ENCODE data around the gene ACKR2.

DNA sequence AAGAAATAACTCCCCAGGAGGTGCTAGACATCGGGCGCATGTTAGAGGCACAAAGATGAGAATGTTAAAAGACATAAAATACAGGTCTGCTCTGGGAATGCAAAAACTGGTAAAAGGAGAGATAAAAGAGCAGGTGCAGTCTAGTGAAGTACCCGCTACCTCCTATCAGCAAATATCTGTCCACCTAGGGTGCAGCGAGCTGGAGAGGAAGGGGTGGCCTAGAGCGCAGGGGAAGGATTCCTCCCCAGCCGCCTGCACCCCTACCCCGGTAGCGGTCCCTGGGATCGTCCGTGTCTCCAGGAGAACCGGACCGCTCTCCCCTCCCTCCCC is 96.5 kb downstream of the ACKR2 start:
- TF ChIP-seq, protein P1, sequence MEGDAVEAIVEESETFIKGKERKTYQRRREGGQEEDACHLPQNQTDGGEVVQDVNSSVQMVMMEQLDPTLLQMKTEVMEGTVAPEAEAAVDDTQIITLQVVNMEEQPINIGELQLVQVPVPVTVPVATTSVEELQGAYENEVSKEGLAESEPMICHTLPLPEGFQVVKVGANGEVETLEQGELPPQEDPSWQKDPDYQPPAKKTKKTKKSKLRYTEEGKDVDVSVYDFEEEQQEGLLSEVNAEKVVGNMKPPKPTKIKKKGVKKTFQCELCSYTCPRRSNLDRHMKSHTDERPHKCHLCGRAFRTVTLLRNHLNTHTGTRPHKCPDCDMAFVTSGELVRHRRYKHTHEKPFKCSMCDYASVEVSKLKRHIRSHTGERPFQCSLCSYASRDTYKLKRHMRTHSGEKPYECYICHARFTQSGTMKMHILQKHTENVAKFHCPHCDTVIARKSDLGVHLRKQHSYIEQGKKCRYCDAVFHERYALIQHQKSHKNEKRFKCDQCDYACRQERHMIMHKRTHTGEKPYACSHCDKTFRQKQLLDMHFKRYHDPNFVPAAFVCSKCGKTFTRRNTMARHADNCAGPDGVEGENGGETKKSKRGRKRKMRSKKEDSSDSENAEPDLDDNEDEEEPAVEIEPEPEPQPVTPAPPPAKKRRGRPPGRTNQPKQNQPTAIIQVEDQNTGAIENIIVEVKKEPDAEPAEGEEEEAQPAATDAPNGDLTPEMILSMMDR (IDR thresholded peaks at IDR 0.05), result no peak
- TF ChIP-seq SOX15 (CRISPR knock-in tag; IDR thresholded peaks at IDR 0.05), result no peak
- TF ChIP-seq ZNF532 (CRISPR knock-in tag; IDR thresholded peaks at IDR 0.05; ENCODE audit: borderline replicate concordance), result no peak
- TF ChIP-seq NR1H2 (CRISPR knock-in tag; IDR thresholded peaks at IDR 0.05), result no peak
- TF ChIP-seq TP53 (CRISPR knock-in tag; IDR thresholded peaks at IDR 0.05), result no peak
- no peak for TF ChIP-seq CREB1 (CRISPR knock-in tag; IDR thresholded peaks at IDR 0.05)
- no peak for TF ChIP-seq E2F1 (CRISPR knock-in tag; IDR thresholded peaks at IDR 0.05)
- TF ChIP-seq ATF3 (CRISPR knock-in tag; conservative IDR thresholded peaks at IDR 0.05), result no peak
- TF ChIP-seq TEAD4 (CRISPR knock-in tag; IDR thresholded peaks at IDR 0.05), result no peak
- no peak for TF ChIP-seq ZNF263 (CRISPR knock-in tag; IDR thresholded peaks at IDR 0.05; ENCODE audit: low read depth)
